ENCODE results near the gene OR9G4. TPM values are rescaled to one million over a fixed set of nuclear protein-coding genes. Genes with fewer than 3 reads are reported as not detected.

OR9G4 gene
- total RNA-seq, 1 experiment from 2014 or later = not detected

DNA sequence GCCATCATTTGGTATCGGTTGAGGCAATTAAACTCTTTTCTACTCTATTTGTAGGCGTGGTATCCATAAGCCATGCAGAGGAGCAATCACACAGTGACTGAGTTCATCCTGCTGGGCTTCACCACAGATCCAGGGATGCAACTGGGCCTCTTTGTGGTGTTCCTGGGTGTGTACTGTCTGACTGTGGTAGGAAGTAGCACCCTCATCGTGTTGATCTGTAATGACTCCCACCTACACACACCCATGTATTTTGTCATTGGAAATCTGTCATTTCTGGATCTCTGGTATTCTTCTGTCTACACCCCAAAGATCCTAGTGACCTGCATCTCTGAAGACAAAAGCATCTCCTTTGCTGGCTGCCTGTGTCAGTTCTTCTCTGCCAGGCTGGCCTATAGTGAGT is 8.4 kb downstream of the OR9G4 start:
- ATAC-seq (no peak), DNase-seq (ENCODE audit: low spot score) (no peak)
- no peaks in the 10 kb centered on the region for H3K4me1 Mint-ChIP-seq
- ChIA-PET CTCF (interaction anchor here (1.0 kb wide), 1 partner anchor 10 kb away, joined by 3 read pairs; no protein-coding TSS in a partner anchor), POLR2A (no interaction called here)
- no peak for TF ChIP-seq ZNF263 (CRISPR knock-in tag; IDR thresholded peaks at IDR 0.05; ENCODE audit: low read depth)
- TF ChIP-seq, protein P1, sequence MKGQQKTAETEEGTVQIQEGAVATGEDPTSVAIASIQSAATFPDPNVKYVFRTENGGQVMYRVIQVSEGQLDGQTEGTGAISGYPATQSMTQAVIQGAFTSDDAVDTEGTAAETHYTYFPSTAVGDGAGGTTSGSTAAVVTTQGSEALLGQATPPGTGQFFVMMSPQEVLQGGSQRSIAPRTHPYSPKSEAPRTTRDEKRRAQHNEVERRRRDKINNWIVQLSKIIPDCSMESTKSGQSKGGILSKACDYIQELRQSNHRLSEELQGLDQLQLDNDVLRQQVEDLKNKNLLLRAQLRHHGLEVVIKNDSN (CRISPR knock-in tag; IDR thresholded peaks at IDR 0.05) = no peak
- no peak for TF ChIP-seq ESRRA (CRISPR knock-in tag; IDR thresholded peaks at IDR 0.05; ENCODE audit: borderline replicate concordance)
- TF ChIP-seq GRHL2 (CRISPR knock-in tag; IDR thresholded peaks at IDR 0.05; ENCODE audit: insufficient replicate concordance, severe bottlenecking) = no peak
- TF ChIP-seq JAZF1 (CRISPR knock-in tag; IDR thresholded peaks at IDR 0.05) = no peak
- TF ChIP-seq RORB (CRISPR knock-in tag; IDR thresholded peaks at IDR 0.05) = no peak
- TF ChIP-seq, protein P2, sequence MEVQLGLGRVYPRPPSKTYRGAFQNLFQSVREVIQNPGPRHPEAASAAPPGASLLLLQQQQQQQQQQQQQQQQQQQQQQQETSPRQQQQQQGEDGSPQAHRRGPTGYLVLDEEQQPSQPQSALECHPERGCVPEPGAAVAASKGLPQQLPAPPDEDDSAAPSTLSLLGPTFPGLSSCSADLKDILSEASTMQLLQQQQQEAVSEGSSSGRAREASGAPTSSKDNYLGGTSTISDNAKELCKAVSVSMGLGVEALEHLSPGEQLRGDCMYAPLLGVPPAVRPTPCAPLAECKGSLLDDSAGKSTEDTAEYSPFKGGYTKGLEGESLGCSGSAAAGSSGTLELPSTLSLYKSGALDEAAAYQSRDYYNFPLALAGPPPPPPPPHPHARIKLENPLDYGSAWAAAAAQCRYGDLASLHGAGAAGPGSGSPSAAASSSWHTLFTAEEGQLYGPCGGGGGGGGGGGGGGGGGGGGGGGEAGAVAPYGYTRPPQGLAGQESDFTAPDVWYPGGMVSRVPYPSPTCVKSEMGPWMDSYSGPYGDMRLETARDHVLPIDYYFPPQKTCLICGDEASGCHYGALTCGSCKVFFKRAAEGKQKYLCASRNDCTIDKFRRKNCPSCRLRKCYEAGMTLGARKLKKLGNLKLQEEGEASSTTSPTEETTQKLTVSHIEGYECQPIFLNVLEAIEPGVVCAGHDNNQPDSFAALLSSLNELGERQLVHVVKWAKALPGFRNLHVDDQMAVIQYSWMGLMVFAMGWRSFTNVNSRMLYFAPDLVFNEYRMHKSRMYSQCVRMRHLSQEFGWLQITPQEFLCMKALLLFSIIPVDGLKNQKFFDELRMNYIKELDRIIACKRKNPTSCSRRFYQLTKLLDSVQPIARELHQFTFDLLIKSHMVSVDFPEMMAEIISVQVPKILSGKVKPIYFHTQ (CRISPR knock-in tag; IDR thresholded peaks at IDR 0.05) = no peak
- TF ChIP-seq, protein P3, sequence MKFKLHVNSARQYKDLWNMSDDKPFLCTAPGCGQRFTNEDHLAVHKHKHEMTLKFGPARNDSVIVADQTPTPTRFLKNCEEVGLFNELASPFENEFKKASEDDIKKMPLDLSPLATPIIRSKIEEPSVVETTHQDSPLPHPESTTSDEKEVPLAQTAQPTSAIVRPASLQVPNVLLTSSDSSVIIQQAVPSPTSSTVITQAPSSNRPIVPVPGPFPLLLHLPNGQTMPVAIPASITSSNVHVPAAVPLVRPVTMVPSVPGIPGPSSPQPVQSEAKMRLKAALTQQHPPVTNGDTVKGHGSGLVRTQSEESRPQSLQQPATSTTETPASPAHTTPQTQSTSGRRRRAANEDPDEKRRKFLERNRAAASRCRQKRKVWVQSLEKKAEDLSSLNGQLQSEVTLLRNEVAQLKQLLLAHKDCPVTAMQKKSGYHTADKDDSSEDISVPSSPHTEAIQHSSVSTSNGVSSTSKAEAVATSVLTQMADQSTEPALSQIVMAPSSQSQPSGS (CRISPR knock-in tag; IDR thresholded peaks at IDR 0.05; ENCODE audit: borderline replicate concordance, low read depth) = no peak
- TF ChIP-seq, protein P4, sequence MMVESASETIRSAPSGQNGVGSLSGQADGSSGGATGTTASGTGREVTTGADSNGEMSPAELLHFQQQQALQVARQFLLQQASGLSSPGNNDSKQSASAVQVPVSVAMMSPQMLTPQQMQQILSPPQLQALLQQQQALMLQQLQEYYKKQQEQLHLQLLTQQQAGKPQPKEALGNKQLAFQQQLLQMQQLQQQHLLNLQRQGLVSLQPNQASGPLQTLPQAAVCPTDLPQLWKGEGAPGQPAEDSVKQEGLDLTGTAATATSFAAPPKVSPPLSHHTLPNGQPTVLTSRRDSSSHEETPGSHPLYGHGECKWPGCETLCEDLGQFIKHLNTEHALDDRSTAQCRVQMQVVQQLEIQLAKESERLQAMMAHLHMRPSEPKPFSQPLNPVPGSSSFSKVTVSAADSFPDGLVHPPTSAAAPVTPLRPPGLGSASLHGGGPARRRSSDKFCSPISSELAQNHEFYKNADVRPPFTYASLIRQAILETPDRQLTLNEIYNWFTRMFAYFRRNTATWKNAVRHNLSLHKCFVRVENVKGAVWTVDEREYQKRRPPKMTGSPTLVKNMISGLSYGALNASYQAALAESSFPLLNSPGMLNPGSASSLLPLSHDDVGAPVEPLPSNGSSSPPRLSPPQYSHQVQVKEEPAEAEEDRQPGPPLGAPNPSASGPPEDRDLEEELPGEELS (CRISPR knock-in tag; IDR thresholded peaks at IDR 0.05) = no peak
- TF ChIP-seq, protein P5, sequence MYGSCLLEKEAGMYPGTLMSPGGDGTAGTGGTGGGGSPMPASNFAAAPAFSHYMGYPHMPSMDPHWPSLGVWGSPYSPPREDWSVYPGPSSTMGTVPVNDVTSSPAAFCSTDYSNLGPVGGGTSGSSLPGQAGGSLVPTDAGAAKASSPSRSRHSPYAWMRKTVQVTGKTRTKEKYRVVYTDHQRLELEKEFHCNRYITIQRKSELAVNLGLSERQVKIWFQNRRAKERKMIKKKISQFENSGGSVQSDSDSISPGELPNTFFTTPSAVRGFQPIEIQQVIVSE (CRISPR knock-in tag; IDR thresholded peaks at IDR 0.05; ENCODE audit: borderline replicate concordance) = no peak
- no peak for TF ChIP-seq TCF7 (CRISPR knock-in tag; IDR thresholded peaks at IDR 0.05; ENCODE audit: low read depth)
- TF ChIP-seq, protein P6, sequence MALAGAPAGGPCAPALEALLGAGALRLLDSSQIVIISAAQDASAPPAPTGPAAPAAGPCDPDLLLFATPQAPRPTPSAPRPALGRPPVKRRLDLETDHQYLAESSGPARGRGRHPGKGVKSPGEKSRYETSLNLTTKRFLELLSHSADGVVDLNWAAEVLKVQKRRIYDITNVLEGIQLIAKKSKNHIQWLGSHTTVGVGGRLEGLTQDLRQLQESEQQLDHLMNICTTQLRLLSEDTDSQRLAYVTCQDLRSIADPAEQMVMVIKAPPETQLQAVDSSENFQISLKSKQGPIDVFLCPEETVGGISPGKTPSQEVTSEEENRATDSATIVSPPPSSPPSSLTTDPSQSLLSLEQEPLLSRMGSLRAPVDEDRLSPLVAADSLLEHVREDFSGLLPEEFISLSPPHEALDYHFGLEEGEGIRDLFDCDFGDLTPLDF (CRISPR knock-in tag; IDR thresholded peaks at IDR 0.05) = no peak
- TF ChIP-seq ZNF317 (CRISPR knock-in tag; IDR thresholded peaks at IDR 0.05; ENCODE audit: borderline replicate concordance, low read depth) = no peak
- TF ChIP-seq, protein P7, sequence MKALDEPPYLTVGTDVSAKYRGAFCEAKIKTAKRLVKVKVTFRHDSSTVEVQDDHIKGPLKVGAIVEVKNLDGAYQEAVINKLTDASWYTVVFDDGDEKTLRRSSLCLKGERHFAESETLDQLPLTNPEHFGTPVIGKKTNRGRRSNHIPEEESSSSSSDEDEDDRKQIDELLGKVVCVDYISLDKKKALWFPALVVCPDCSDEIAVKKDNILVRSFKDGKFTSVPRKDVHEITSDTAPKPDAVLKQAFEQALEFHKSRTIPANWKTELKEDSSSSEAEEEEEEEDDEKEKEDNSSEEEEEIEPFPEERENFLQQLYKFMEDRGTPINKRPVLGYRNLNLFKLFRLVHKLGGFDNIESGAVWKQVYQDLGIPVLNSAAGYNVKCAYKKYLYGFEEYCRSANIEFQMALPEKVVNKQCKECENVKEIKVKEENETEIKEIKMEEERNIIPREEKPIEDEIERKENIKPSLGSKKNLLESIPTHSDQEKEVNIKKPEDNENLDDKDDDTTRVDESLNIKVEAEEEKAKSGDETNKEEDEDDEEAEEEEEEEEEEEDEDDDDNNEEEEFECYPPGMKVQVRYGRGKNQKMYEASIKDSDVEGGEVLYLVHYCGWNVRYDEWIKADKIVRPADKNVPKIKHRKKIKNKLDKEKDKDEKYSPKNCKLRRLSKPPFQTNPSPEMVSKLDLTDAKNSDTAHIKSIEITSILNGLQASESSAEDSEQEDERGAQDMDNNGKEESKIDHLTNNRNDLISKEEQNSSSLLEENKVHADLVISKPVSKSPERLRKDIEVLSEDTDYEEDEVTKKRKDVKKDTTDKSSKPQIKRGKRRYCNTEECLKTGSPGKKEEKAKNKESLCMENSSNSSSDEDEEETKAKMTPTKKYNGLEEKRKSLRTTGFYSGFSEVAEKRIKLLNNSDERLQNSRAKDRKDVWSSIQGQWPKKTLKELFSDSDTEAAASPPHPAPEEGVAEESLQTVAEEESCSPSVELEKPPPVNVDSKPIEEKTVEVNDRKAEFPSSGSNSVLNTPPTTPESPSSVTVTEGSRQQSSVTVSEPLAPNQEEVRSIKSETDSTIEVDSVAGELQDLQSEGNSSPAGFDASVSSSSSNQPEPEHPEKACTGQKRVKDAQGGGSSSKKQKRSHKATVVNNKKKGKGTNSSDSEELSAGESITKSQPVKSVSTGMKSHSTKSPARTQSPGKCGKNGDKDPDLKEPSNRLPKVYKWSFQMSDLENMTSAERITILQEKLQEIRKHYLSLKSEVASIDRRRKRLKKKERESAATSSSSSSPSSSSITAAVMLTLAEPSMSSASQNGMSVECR (CRISPR knock-in tag; IDR thresholded peaks at IDR 0.05; ENCODE audit: borderline replicate concordance) = no peak
- no peak for TF ChIP-seq IRF2 (CRISPR knock-in tag; IDR thresholded peaks at IDR 0.05; ENCODE audit: borderline replicate concordance, low read depth)
- TF ChIP-seq NFE2L1 (CRISPR knock-in tag; IDR thresholded peaks at IDR 0.05) = no peak
- no peak for TF ChIP-seq PRRX2 (CRISPR knock-in tag; IDR thresholded peaks at IDR 0.05)
- peaks cover 22% of the 10 kb centered on the region for H3K9me3 Mint-ChIP-seq
- H3K4me3 Mint-ChIP-seq = no peak overlapping the region
- H3K36me3 Mint-ChIP-seq = no peaks in the 10 kb centered on the region; the same call in 1 of the 2 replicates
- no peaks in the 10 kb centered on the region for H3K27me3 Mint-ChIP-seq (ENCODE audit: low read depth)
- H3K27ac Mint-ChIP-seq = no peak overlapping the region

Measured in WTC11 (cell line).